ENCODE measurements around the gene EEF1A1.
"Not testable (repeated sequence)": the region's sequence is repeated elsewhere in the genome, so short reads cannot be mapped to it uniquely, and the experiment has no call there.

DNA sequence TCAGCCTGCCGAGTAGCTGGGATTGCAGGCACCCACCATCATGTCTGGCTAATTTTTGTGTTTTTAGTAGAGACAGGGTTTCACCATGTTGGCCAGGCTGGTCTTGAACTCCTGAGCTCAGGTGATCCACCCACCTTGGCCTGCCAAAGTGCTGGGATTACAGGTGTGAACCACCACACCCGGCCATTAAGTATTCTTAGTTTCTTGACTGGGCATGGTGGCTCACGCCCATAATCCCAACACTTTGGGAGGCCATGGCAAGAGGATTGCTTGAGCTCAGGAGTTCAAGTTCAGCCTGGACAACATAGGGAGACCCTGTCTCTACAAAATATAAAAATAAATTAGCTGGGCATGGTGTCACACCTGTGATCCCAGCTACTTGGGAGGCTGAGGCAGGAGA lies 21.6 kb upstream of the EEF1A1 start:
- not testable (repeated sequence) for TF ChIP-seq CTCF (conservative IDR thresholded peaks at IDR 0.05 in 1 of 2, IDR thresholded peaks at IDR 0.05 in 1 of 2; ENCODE audit: low read depth in 1 of 2, low read length in 2 of 2); EZH2 (IDR thresholded peaks at IDR 0.05; ENCODE audit: low read length, missing control alignments)
